ENCODE measurements around the gene SH2D6. TPM values are rescaled to one million over a fixed set of nuclear protein-coding genes. Genes with fewer than 3 reads are reported as not detected.

Gene SH2D6
- total and polyA plus RNA-seq, 9 of the 15 experiments (the other 6 are each of a cell fraction or from before 2014, with no cell fraction given) = 0.07 to 0.76 (median 0.33) TPM; not detected in 2

- TF ChIP-seq ZNF668 (CRISPR knock-in tag; IDR thresholded peaks at IDR 0.05) (no peak; the same call in 1 of the 2 replicates), ZBED1 (IDR thresholded peaks at IDR 0.05) (0 out of 2 replicates have a peak, but pooled peaks have one; percentile 55), ARID3B (CRISPR knock-in tag; IDR thresholded peaks at IDR 0.05; ENCODE audit: borderline replicate concordance) (peak; percentile 74; the same call in 1 of the 2 replicates), ATF7 (IDR thresholded peaks at IDR 0.05) (peak; percentile 49; the same call in 1 of the 2 replicates), SP2 (IDR thresholded peaks at IDR 0.05; ENCODE audit: extremely low read depth, low read depth, low read length, poor library complexity, severe bottlenecking) (no peak), HDGF (IDR thresholded peaks at IDR 0.05) (no peak), ZNF140 (CRISPR knock-in tag; IDR thresholded peaks at IDR 0.05) (peak; percentile 50; the same call in 1 of the 2 replicates), NR1H2 (CRISPR knock-in tag; IDR thresholded peaks at IDR 0.05) (no peak), NR2C1 (IDR thresholded peaks at IDR 0.05) (no peak; the same call in 1 of the 2 replicates), NR2C1 (tag; IDR thresholded peaks at IDR 0.05) (peak; percentile 44; the same call in 1 of the 2 replicates), HDAC6 (IDR thresholded peaks at IDR 0.05; ENCODE audit: low read depth, low read length) (no peak), KLF10 (CRISPR knock-in tag; IDR thresholded peaks at IDR 0.05) (no peak), CTCFL (IDR thresholded peaks at IDR 0.05; ENCODE audit: borderline replicate concordance, insufficient read depth, low read depth, low read length, poor library complexity, severe bottlenecking) (peak; percentile 40), ZNF347 (CRISPR knock-in tag; IDR thresholded peaks at IDR 0.05; ENCODE audit: low read depth) (no peak), RB1 (IDR thresholded peaks at IDR 0.05; ENCODE audit: low read depth) (peak; percentile 94), HNRNPH1 (optimal IDR thresholded peaks at IDR 0.05; ENCODE audit: low read depth, low read length) (no peak), HNRNPLL (IDR thresholded peaks at IDR 0.05; ENCODE audit: low read depth, low read length, poor library complexity, severe bottlenecking) (no peak), WHSC1 (IDR thresholded peaks at IDR 0.05; ENCODE audit: low read length) (no peak), MXI1 (IDR thresholded peaks at IDR 0.05; ENCODE audit: low read depth, low read length) (no peak), ZNF609 (CRISPR knock-in tag; IDR thresholded peaks at IDR 0.05; ENCODE audit: borderline replicate concordance) (no peak), ZNF12 (CRISPR knock-in tag; IDR thresholded peaks at IDR 0.05) (no peak)
These were observed 2.2 kb downstream of the SH2D6 start (continued) for GRCh38 chr2:85420536-85421259.

All from K562 (cell line).